Transverse colon (tissue), 3 donors: ENCODE measurements around the gene JAKMIP3.

Experiments used
- CTCF ChIP-seq, 5 experiments: fragments of 200-600 bp in 3 of 5; fragments of 450-650 bp in 2 of 5; sonication (generic) in 3 of 5; IDR thresholded peaks; 1 replicate in 2 of 5; 2 replicates in 3 of 5; pipeline ENCODE4 v1.5.1; 2016 to 2017; ENCODE audit warnings: antibody characterized with exemption in 5 of 5, inconsistent platforms in 3 of 5, mild to moderate bottlenecking in 2 of 5, moderate library complexity in 1 of 5
- EP300 ChIP-seq: sonication (generic); formaldehyde crosslinking; IDR thresholded peaks from one replicate; pipeline ENCODE4 v1.6.1; 2017; ENCODE audit warnings: antibody characterized with exemption, low read depth

- no peak for TF ChIP-seq CTCF (IDR thresholded peaks at IDR 0.05)
- TF ChIP-seq EP300: no peak
Measured at GRCh38 chr10:132027423-132027983, 38.2 kb upstream of the JAKMIP3 start.
